GM21390 (cell line): ENCODE data around the gene VAMP1.

Source experiments
- ATAC-seq: cut with Tn5 transposase; IDR thresholded peaks from one replicate; pipeline ENCODE4 v1.9.1; 2021; ENCODE audit not compliant: unreplicated experiment

VAMP1 gene

GRCh38 chr12:6426882-6427671, 43.4 kb downstream of the VAMP1 start:
- ATAC-seq, result peak; percentile 50

GRCh38 chr12:6425590-6426531, 44.6 kb downstream of the VAMP1 start:
- ATAC-seq, result no peak

- no peak for ATAC-seq
These were observed 45.6 kb downstream of the VAMP1 start for GRCh38 chr12:6424866-6425265.

GRCh38 chr12:6424008-6424347, 46.5 kb downstream of the VAMP1 start:
- ATAC-seq, result no peak

- no peak for ATAC-seq
These were observed 47.0 kb downstream of the VAMP1 start for GRCh38 chr12:6423267-6424007.

GRCh38 chr12:6420364-6420763, 50.1 kb downstream of the VAMP1 start:
- ATAC-seq, result no peak

- ATAC-seq, result no peak
These were observed 51.7 kb downstream of the VAMP1 start for GRCh38 chr12:6418796-6419195.

- no peak for ATAC-seq
These were observed 53.9 kb downstream of the VAMP1 start for GRCh38 chr12:6416596-6416995.
